Right lobe of liver (tissue), 6 donors: ENCODE results near the gene GCKR. TPM values are rescaled to one million over a fixed set of nuclear protein-coding genes. Genes with fewer than 3 reads are reported as not detected.

Experiments
- ATAC-seq, 4 donors: fragments of 200-7000 bp; cut with Tn5 transposase; one replicate each; pipeline ENCODE4 v1.9.1; 2020; ENCODE audit warnings: mild to moderate bottlenecking in 4 of 4, moderate library complexity in 4 of 4
- DNase-seq, 3 donors: peaks; one replicate each; pipeline ENCODE4 v3.0.0-alpha.2; 2020
- H3K27ac ChIP-seq, 3 donors: fragments of 200-600 bp; one replicate each; pipeline ENCODE4 v1.8.0; 2022
- H3K27me3 ChIP-seq, 2 donors: fragments of 200-600 bp; one replicate each; pipeline ENCODE4 v1.8.0; 2022
- H3K36me3 ChIP-seq, 4 donors: fragments of 200-600 bp; sonication (generic) in 1 of 4; one replicate each; pipeline versions ENCODE4 v1.5.1 to v1.8.0; 2017 to 2022; ENCODE audit warnings: control low read depth in 1 of 4
- H3K4me1 ChIP-seq, 4 donors: fragments of 200-600 bp; sonication (generic) in 1 of 4; one replicate each; pipeline versions ENCODE4 v1.5.1 to v1.8.0; 2017 to 2022; ENCODE audit warnings: control low read depth in 1 of 4
- H3K4me3 ChIP-seq, 3 donors: fragments of 200-600 bp; one replicate each; pipeline ENCODE4 v1.8.0; 2022
- H3K9me3 ChIP-seq, 4 donors: fragments of 200-600 bp; sonication (generic) in 1 of 4; one replicate each; pipeline versions ENCODE4 v1.5.1 to v1.8.0; 2017 to 2022; ENCODE audit warnings: control low read depth in 1 of 4
- CTCF ChIP-seq, 4 donors: fragments of 200-600 bp in 3 of 4; fragments of 450-650 bp in 1 of 4; IDR thresholded peaks; one replicate each; pipeline versions ENCODE4 v1.5.1 to v1.8.0; 2016 to 2022; ENCODE audit warnings: antibody characterized with exemption in 4 of 4, mild to moderate bottlenecking in 2 of 4
- POLR2A ChIP-seq: fragments of 450-650 bp; IDR thresholded peaks from one replicate; pipeline ENCODE4 v1.6.1; 2017; ENCODE audit warnings: antibody characterized with exemption, mild to moderate bottlenecking
- WGBS: methylation state at CpG from one replicate; pipeline ENCODE4 v1.1.6; 2018; ENCODE audit warnings: low coverage, low lambda C conversion rate; ENCODE audit not compliant: insufficient coverage; ENCODE audit errors: missing lambda C conversion rate; 5-methylcytosine and 5-hydroxymethylcytosine counted together
- intact Hi-C, 2 donors: fragments of 100-400 bp; cut with DNase I; formaldehyde crosslinking; loops; one replicate each; pipeline versions ENCODE4 v1.11.2 to v1.14.1; 2022
- total RNA-seq, 6 experiments: library from RNA; depleted of rRNA in 2 of 6; stranded (reverse); fragments of >200 nt in 2 of 6; fragmentation: NEBNext Ultra II Directional in 3 of 6; extraction: Animal tissue kit (Norgen Biotek cat#: 25700) in 3 of 6; gene quantifications; one replicate each; pipeline versions ENCODE4 v1.1.0 to v1.2.4, GENCODE V29; 2016 to 2023
- donor health status: DM: no; HTN: yes; CAD: no.
- donor health status: DM: no; HTN: no; CAD: no.
- donor health status: DM: no; HTN: no; CAD: no.
- donor health status: DM: no; HTN: yes; CAD: no.
- donor health status: DM: no; HTN: yes; CAD: no.

Gene GCKR
- total RNA-seq, 6 experiments from 2014 or later = 57.9 to 164 (median 115) TPM

GRCh38 chr2:27461118-27461517 lies 35.5 kb upstream of the GCKR start:
- Histone ChIP-seq H3K36me3 (no peaks in the 10 kb centered on the region), H3K27me3 (no peaks in the 10 kb centered on the region), H3K4me3 (no peak overlapping the region), H3K27ac (no peak overlapping the region), H3K9me3 (no peaks in the 10 kb centered on the region), H3K4me1 (no peaks in the 10 kb centered on the region)
- DNase-seq (peak; percentile 51 to 79 (median 71)), ATAC-seq (peak; percentile 43 to 84 (median 64))
- 77% methylated on average over 2 of the region's 8 CpGs for WGBS
- intact Hi-C loops = no loop called here
- no peak for TF ChIP-seq CTCF (IDR thresholded peaks at IDR 0.05)
- no peak for TF ChIP-seq POLR2A

GRCh38 chr2:27464443-27464842 lies 32.2 kb upstream of the GCKR start:
- ATAC-seq = no peak
- Histone ChIP-seq H3K36me3 (no peaks in the 10 kb centered on the region), H3K9me3 (no peaks in the 10 kb centered on the region), H3K4me3 (no peak overlapping the region), H3K4me1 (no peaks in the 10 kb centered on the region), H3K27ac (no peak overlapping the region), H3K27me3 (no peaks in the 10 kb centered on the region)
- TF ChIP-seq CTCF (IDR thresholded peaks at IDR 0.05) = no peak
- WGBS = 91% methylated on average over 6 of the region's 7 CpGs
- no peak for DNase-seq
- intact Hi-C loops = no loop called here

GRCh38 chr2:27471961-27472360 lies 24.7 kb upstream of the GCKR start:
- intact Hi-C loops = no loop called here
- WGBS = 88% methylated on average over 5 of the region's 5 CpGs
- Histone ChIP-seq H3K36me3 (peaks cover 0 to 16% (median 0%) of the 10 kb centered on the region in 4 donors), H3K9me3 (no peaks in the 10 kb centered on the region), H3K4me1 (no peaks in the 10 kb centered on the region), H3K27ac (no peak overlapping the region), H3K4me3 (no peak overlapping the region), H3K27me3 (no peaks in the 10 kb centered on the region)
- ATAC-seq = no peak
- no peak for DNase-seq
- no peak for TF ChIP-seq CTCF (IDR thresholded peaks at IDR 0.05)
- no peak for TF ChIP-seq POLR2A

GRCh38 chr2:27485496-27485895 lies 11.1 kb upstream of the GCKR start:
- WGBS = 86% methylated on average over 3 of the region's 3 CpGs

More at GRCh38 chr2:27485496-27485895, 11.1 kb upstream of the GCKR start:
- Histone ChIP-seq H3K4me1 (peaks cover 0 to 15% (median 5%) of the 10 kb centered on the region in 4 donors), H3K36me3 (peaks cover 0 to 9% (median 0%) of the 10 kb centered on the region in 4 donors), H3K9me3 (no peaks in the 10 kb centered on the region), H3K4me3 (no peak overlapping the region), H3K27ac (no peak overlapping the region), H3K27me3 (no peaks in the 10 kb centered on the region)
- ATAC-seq = no peak
- intact Hi-C loops = no loop called here
- DNase-seq = no peak
- TF ChIP-seq CTCF (IDR thresholded peaks at IDR 0.05) (no peak), POLR2A (no peak)
